Smooth muscle cell of the brain vasculature (primary cell): ENCODE measurements around the gene VSTM2B.

ENCODE experiments used
- DNase-seq: peaks from one replicate; pipeline ENCODE4 v3.0.0-alpha.2; 2012; ENCODE audit warnings: low read depth, low spot score

Gene VSTM2B

DNA sequence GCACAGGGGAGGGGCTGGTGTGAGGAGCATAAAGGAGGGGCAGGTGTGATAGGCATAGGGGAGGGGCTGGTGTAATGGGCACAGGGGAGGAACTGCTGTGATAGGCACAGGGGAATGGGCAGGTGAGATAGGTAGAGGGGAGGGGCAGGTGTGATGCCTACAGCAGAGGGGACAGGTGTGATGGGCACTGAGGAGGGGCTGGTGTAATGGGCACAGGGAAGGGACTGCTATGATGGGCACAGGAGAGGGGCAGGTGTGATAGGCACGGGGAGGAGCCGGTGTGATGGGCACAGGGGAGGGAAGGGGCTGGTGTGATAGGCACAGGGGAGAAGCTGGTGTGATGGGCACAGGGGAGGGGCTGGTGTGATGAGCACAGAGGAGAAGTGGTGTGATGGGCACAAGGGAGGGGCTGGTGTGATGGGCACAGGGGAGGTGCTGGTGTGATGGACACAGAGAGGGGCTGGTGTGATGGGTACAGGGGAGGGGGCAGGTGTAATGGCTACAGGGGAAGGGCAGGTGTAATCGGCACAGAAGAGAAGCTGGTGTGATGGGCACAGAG is 40.8 kb downstream of the VSTM2B start:
- DNase-seq = no peak

DNA sequence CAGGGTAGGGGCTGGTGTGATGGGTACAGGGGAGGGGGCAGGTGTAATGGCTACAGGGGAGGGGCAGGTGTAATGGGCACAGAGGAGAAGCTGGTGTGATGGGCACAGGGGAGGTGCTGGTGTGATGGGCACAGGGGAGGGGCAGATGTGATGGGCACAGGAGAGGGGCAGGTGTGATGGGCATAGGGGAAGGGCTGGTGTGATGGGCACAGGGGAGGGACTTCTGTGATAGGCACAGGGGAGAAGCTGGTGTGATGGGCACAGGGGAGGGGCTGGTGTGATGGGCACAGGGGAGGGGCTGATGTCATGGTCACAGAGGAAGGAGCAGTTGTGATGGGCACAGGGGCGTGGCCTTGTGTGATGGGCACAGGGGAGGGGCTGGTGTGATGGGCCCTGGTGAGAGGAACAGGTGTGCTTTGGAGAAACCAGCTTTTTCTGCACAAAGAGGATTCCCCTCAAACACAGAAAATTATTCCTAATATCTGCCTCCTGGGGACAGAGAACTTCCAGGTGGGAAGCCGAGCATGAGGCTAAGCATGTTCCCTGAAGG is 41.6 kb downstream of the VSTM2B start:
- no peak for DNase-seq

DNA sequence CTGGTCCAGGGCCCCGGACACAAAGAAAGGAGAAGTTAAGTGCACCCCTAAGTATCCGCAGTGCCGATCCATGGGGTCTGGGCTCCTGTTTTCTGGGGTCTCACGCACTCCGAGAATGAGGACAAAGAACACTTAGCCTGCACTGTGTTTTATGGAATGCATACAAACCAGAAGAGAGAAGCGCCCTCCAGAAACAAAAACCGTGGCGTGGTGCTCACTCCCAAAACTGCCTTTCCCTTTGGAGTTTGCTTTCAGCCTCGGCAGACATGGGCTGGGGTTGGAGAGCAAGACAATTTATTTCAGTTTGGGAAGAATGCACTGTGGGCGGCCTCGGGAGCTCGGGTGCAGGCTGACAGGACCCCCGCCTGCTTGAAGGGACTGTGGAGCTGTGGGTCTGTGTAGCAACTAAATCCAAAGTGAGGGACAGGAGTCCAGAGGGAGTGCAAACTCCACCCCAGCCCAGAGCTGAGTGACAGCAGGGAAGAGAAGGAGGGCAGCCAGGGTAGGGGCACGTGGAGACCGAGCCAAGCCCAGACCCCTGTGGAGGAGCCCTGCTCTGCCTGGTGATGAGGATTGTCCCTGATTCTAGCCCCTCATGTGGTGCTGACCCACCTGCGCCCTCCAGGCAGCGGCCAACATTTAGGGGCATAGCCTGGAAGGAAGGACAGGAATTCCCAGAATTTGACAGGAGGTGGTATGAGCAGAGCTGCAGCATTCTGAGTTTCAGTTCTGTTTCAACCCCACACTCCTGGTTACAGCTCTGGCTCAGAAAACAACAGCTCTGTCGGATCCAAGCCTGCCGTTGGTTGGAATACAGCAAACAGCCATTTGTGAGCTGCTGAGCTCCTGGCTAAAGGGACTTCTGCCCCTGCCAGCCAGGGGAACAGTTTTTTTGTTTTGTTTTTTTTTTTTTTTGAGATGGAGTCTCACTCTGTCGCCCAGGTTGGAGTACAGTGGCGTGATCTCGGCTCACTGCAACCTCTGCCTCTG is 42.5 kb downstream of the VSTM2B start:
- no peak for DNase-seq

DNA sequence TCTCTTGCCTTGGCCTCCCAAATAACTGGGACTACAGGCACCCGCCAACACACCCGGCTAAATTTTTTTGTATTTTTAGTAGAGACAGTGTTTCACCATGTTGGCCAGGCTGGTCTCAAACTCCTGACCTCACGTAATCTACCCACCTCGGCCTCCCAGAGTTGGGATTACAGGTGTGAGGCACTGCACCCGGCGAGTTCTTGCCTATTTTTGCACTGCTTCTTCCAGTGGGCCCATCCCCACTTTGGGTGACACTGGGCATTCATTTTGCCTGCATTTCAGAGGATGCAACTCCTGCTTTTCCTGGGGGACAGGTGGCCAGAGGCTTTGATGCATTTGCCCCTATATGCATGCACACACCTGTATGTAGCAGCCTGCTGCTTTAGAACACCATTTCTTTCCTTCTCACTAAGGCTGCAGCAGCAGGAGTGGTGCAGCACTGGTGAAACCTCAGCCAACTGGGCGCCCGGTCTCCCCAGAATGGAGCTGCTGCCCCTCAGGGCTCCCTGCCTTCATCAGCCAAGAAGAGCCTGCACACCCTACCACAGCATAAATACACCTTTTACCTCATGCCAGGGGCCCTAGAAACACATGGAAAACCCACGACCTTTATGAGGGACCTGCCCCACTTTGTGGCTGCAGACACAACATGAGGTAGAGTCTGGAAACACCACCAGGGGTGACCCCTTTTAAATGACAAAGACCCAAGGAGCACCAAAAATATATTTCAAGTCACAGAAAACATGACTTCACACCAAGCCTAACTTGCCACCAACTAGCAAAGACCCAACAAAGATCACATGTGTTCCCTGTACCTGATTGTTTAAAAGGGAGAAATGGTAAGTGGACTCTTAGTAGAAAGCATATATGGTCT is 43.5 kb downstream of the VSTM2B start:
- no peak for DNase-seq

DNA sequence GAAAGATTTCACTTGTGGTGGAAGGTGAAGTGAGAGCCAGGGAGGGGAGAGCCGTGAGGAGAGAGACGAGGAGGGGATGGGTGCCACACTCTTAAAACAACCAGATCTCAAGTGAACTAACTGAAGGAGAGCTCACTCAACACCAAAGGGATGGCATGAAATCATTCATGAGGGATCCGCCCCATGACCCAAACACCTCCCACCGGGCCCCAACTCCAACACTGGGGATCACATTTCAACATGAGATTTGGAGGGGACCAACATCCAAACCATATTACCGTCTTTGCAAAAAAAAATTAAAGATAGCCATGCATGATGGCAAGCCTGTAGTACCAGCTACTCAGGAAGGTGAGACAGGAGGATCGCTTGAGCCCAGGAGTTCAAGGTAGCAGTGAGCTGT is 45.4 kb downstream of the VSTM2B start:
- no peak for DNase-seq

DNA sequence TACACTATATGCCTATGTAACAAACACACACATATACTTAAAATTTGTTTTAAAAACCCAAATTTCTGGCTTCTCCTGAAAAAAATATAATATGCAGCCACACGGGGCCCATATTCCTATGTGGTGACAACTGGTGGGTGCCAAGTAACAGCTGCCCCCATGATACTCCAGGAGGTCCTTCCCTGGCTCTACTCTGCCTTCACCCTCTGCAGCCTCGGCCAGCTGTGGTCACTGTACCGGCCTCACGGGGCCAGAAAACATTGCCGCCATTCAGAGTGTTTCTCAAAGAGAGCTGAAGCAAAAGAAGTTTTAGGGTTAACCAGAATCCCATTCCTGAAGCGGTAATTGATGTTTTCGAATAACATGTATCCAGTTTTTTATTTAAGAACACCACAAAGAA is 47.7 kb downstream of the VSTM2B start:
- no peak for DNase-seq

DNA sequence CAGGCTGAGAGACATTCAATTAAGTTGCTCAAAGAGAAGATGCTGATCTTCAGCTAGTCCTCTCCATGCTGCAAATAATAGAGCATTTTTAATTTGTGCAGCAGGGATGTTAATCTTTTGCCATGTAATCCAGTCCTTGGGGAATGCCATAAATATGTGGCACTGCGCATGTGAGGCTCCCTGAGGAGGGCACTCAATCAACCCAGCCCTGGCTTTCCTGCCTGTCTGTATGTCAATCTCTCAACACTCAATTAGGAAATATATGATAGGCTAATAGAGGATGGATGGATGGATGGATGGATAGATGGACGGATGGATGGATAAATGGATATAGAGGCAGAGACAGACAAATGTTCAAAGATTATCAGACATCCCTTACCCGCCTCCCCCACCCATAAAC is 48.7 kb downstream of the VSTM2B start:
- DNase-seq = no peak

DNA sequence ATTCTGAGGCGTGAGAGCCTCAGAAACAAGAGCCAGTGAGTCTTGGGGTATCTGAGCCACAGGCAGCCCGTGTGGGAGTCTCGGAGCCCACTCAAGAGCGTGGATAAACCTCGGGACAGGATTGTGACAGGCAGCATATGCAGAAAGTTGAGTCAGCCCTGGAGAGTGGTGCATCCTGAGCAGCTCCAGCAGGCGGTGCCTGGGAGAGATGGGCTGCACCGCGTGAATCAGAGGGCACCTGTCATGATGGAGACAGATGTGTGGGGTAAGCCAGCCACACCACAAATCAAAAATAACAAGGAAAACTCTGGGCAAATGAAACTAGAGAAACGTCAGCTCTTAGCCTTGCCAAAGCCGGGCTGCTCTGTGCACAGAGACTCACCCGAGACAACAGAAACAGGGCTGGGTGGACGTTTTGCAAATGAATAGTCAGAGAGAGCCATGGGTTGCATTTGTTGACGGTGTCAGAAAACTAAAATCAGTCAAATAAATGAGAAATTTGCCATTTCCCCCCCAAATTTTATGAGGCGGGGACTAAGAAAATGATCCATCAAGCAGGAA is 50.3 kb downstream of the VSTM2B start:
- DNase-seq = no peak

DNA sequence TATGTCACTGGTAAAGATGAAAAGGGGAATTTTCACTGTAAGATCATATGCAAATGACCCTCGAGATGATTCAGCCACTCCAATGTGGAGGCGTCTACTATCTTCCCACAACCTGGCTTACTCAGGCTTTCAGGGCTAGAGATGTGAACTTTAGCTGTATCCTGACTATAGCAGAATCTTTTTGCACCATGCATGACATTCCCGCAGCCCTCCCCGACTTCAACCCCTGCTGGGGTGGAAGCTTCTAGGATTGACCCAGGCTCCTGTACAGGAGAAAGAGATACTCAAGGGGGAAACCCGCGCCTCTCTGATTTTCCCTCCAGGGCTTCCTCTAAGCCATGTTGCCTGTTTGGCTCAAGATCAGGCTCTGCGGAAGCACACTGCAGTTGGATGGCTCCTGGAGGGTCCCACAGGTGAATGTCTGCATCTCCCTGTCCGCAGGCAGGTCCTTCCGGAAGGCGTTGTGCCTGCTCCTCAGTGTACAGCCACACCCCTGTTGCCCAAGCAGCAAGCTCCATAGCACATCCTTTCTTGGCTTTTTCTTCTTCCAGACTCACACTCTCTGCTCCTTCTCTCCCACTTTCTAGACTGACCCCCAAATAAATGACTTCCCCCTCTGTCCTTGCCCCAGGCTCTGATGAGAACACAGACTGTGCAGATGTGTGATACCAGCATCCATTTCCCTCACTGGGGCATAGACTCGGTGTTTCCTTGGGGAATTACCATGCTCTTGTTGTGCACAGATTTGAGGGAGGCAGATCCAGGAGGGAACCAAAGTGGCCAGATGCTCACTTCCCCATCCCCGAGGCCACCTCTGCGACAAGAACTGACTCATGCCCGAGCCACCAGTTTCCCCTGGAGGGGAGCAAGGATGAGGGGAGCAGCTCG is 51.2 kb downstream of the VSTM2B start:
- no peak for DNase-seq

DNA sequence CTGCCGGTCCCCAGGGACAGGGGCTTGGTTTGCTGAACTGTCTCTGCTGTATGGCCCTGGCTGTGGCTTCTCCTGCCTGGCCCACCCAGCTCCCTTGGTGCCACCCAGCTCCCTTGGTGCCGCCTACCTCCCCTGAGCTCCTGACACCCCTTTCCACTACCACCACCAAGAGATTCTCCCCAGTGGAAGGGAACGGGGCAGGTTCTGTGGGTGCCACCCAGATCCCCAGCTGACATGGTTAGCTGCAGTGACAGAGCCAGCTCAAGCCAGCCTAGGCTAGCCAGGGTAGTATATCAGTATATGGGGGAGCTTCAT is 51.8 kb downstream of the VSTM2B start:
- no peak for DNase-seq

DNA sequence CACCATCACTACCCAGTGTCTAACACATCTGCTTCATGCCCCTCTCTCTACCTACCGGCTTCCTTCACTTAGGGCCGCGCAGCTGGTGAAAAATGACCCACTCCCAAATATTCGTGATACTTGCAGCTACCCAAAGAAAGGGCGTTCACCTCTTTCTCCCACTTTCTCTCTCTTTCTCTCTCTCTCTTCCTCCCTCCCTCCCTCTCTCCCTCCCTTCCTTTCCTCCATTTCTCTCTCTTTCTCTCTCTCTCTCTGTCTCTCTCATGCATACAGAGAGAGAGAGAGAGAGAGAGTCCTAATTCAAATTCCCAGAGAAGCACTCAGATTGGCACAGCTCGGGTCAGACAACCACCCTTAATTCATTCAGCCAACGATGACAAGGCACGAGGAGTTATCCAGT is 52.6 kb downstream of the VSTM2B start:
- no peak for DNase-seq

DNA sequence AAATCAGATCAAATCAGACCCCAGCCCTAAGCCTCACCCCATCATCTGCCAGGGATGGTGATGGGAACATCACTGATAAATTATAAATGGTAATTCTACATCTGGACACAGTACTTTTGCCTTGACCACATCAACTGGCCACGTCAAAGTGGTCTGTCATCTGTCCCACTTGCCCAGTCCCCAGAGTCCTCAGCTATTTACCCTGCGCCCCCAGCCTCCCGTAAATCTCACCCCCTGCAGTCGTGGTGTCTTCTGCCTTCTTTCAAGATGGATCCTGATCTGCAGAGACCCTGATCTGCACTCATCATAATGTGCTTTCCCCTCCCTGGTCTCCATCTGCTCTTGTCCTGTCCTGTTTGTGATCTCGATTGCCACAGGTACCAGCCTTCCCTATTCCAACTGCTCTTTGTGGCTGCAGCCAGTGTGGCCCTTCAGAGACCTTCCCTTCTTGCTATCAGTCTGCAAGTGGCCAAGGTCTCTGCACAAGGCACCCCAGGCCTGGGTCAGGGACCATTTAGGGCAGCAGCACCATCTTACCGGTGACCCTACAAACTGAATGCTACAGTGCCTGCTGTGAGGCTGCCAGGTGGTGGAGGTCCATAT is 53.6 kb downstream of the VSTM2B start:
- DNase-seq = no peak

DNA sequence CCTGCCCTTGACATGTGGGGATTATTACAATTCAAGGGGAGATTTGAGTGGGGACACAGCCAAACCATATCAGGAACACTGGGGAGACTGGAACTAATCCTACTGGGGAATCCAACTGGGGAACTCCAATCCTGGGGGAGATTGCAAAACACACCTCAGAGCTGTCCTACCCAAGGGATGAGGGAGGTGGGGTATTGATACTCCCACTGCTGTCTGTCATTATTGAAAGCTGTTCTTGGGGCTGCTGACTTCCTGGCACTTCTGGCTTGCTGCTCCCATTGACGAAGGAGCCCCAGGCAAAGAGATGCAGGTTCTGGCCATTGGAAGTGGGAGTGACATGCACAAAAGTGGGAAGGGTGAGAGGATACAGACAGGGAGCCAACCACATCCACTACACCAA is 55.6 kb downstream of the VSTM2B start:
- no peak for DNase-seq

DNA sequence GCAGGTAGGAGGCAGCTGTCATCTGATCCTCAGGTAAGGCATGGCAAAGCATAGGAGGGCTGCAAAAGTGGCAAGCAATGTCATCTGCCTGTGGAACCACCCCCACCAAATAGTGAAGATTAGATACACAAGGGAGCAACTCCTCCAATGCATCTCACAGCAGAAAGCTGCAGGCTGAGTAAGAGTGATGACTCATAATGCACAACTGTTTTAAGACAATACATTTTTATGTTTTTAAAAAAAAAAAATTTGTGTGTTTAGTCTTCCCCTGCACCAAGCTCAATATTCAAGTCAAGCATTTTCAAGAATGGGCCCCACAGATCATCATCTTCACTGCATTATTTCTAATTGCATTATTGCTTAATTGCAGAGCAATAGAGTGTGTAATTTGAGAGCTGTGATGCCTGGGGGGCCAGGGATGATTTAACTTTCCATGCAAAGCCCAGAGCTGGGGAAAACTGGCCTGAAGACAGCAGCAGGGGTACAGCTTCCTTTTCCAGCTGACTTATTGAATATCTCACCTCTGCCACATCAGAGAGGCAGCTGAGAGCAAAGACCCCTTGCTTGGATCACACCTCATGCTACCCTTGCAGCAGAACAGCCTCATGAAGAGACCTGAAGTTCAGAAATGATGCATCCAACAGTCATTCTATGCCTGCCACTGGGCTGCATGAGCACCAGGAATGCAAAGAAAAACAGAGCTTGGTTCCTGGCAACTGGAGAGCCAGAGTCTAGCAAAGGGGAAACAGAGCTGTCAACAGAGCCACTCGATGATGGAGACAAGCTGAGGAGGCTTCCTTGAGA is 57.6 kb downstream of the VSTM2B start:
- DNase-seq = no peak

DNA sequence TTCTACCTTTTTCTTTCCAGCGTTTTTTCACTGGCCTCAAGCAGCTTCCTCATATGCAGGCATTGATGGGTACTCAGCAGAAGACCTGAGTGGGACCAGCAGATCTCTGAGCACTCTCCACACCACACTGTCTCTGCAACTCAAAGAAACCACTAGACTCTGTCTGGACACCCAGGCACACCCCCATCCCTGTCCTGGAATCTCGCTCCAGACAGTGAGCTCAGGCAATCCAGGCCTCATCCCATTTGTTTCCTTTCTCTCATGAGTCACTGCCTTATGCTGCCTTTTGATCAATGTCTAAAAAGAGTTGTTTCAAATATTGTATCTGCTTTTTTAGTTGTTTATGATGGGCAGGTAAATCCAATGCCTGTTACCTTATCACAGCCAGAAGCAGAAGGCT is 60.6 kb downstream of the VSTM2B start:
- no peak for DNase-seq

DNA sequence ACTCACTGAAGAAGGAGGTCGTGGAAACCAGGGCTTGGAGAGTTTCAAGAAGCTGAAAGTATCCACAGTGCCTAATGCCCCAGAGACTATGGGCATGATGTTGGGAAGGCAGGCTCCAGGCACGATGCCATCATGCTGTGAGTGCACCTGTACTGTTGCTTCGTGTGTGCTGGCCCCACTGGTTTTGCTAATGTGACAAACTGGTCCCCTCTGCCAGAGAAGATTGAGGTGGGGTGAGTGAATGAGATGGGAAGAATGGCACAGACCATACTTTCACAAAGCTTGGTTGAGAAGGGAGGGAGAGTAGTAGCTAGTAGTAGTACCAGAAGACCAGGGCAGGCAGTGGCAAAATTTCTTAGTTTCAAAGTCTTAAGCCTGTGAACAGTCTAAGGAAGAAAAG is 61.3 kb downstream of the VSTM2B start:
- no peak for DNase-seq

DNA sequence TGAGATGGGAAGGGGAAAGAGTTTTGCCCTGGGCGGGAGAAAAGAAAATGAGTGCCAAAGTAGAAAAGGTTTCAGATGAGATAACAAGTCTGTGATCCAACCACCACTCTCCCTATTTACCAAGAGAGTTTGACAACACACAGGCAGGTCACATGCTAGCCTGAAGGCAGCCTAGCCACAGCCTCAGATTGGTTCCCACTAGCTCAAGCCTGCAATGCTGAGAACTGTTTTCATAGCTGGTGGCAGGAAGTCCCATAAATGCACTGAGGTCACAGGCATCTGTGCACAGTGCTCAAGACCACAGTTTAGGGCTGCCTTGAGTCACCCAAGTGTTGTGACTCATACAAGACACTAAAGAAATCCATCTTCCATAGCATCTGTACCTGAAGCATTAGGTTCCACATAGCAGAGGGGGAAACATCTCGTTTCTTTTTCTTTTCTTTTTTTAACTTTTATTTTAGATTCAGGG is 61.8 kb downstream of the VSTM2B start:
- no peak for DNase-seq

DNA sequence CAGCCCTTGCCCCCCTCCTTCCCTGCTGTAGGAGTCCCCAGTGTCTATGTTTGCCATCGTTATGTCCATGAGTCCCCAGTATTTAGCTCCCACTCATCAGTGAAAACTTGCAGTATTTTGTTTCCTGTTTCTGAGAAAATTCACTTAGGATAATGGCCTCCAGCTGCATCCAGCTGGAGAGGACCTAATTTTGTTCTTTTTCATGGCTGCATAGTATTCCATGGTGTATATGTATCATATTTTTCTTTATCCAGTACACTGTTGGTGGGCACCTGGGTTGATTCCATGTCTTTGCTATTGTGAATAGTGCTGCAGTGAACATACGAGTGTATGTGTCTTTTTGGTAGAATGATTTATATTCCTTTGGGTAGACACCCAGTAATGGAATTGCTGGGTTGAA is 62.3 kb downstream of the VSTM2B start:
- no peak for DNase-seq

DNA sequence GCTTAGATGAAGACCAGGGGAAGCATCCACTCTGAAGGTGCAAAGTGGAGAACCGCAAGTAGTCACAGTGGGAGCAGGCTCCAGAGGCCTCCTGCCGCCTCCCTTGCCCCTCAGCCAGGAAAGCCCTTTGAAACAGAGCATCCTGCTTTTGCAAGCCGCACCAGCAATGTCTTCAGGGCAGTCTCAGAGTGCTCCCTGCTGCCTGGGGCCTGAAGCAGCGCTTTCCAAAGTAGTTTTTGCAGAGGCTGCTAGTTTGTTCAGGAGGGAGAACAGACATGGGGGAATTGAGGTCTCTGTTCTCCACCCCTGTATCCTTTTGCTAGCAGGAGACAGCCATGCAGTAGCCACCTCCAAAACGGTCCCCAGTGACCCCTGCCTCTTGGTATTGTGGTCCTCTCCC is 64.5 kb downstream of the VSTM2B start:
- DNase-seq = no peak
